ENCODE results near the gene ATXN7L1.

The ATXN7L1 gene

GRCh38 chr7:105639667-105640493 lies 236.5 kb downstream of the ATXN7L1 start:
- DNase-seq = no peak

- DNase-seq = no peak
Measured at GRCh38 chr7:105638902-105639495, 237.4 kb downstream of the ATXN7L1 start.

- DNase-seq = no peak
Measured at GRCh38 chr7:105638334-105638733, 238.1 kb downstream of the ATXN7L1 start.

DNA sequence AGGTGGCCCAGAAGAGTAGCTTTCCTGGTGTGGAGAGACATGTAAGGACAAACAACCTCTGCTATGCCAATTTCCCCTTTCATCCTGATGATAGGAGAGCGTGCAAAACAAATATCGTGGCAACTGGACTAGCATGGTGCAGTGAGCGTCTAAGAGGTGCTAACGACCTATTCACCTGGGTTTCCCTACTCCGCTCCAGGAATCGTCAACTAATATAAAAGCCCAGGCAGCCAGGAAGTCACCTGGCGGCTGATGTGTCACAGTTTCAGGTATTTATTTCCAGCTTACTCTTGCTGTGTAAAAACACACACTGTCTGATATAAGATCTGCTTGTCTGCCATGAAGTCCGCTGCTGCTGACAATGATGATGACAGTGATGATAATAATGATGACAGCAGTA lies 238.6 kb downstream of the ATXN7L1 start:
- DNase-seq = no peak

DNA sequence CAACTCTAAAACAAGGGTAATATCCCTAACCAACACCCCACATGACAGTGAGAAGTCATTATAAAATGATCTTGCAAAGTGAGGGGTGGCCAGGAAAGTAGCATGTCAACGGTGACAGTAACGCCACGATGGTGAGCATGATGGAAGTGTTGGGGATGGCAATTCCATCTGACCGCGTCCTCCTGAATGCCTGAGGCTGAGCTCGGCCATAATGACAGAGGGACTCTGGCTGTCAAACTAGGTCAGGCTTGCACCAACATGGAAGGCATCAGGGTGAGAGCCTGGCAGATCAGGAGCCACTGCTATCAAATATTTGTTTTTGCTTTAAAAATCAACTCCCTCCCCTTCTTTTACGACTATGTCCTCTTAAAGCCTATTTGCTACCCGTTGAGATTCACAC lies 239.4 kb downstream of the ATXN7L1 start:
- DNase-seq = no peak

DNA sequence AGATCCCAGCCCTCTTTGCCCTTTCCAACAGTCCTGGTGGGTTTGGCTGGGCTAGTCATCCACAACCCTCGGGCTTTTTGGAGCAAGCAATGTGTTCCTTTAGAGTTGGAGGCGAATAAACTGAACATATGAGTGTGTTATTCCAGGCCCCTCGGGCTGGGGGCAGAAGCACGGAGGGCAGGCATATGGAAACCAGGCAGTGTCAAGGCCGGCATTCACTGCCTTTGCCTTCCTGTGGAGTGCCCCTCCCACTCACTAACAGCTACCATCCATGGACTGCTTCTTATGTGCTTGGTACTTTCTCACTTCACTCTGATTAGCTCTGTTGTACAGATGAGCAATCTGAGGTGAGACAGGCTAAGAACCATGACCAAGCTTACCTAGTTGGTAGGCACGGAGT lies 241.2 kb downstream of the ATXN7L1 start:
- DNase-seq = no peak

DNA sequence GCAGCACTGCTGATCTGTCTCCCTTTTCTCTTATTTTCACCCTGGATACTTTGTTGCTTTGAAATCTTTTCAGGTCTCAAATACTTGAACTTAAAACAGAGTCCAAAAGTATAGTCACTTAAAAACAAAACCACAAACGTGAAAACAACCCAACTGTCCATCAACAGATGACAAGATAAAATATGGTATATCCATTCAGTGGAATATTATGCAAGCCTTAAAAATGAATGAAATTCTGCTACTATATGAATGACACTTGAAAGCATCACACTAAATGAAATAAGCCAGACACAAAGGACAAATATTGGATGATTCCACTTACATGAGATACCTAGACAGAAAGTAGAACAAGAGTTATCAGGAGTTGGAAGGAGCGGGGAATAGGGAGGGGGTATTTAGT lies 250.4 kb downstream of the ATXN7L1 start:
- DNase-seq = no peak

- no peak for DNase-seq
Measured at GRCh38 chr7:105623906-105624305, 252.5 kb downstream of the ATXN7L1 start.

DNA sequence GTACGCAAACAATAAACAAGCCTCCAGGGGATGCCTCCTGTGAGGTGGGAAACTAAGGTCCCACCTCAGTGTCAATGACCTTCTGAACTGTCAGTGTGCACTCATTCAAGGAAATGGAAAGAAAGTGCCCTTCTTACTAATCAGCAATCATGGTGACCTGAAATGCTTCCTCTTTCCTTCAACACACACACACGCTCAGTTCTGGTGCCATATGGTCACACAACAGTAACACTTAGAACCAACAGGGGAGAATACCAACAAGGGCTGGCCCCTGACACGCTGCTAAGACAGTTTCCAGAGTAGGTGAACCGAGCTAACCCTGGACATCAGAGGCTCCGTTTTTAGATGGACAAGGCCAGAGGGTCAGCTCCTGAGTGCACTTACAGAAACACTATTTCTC lies 253.0 kb downstream of the ATXN7L1 start:
- DNase-seq = no peak

- DNase-seq = no peak
Measured at GRCh38 chr7:105622106-105622731, 254.2 kb downstream of the ATXN7L1 start.

DNA sequence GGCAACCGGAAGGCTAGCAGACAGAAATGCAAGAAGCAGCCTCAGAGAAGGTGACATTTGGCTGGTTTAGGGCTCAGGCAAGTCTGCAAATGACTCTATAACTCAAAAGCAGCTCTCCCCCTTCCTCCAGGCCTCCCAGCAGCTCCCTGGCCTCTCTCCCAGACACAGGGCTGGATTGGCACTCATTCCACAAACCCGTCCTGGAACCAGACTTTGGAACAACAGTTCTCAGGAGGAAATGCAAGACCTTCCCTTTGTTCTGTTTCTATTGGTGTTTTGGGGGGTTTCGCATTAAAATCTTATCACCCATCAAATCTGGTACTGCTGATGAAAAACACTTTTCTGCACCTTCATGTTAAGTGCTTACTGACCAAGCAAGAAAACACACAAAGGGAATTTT lies 254.8 kb downstream of the ATXN7L1 start:
- no peak for DNase-seq

- DNase-seq = no peak
Measured at GRCh38 chr7:105621176-105621575, 255.2 kb downstream of the ATXN7L1 start.

- no peak for DNase-seq
Measured at GRCh38 chr7:105619590-105619989, 256.8 kb downstream of the ATXN7L1 start.

DNA sequence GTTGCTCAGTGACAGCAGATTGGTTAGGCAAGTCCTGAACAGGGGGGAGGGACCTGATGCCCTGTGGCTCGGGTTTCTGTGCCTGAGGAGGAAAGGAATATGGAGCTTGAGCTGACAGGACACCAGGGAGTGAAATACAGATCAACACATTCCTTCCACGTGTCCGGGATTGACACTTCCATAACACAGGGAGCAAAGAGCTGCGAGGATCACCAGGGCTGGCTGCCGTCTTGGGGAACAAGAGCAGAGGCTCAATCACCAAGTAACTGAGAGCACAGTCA lies 258.4 kb downstream of the ATXN7L1 start:
- DNase-seq = no peak

DNA sequence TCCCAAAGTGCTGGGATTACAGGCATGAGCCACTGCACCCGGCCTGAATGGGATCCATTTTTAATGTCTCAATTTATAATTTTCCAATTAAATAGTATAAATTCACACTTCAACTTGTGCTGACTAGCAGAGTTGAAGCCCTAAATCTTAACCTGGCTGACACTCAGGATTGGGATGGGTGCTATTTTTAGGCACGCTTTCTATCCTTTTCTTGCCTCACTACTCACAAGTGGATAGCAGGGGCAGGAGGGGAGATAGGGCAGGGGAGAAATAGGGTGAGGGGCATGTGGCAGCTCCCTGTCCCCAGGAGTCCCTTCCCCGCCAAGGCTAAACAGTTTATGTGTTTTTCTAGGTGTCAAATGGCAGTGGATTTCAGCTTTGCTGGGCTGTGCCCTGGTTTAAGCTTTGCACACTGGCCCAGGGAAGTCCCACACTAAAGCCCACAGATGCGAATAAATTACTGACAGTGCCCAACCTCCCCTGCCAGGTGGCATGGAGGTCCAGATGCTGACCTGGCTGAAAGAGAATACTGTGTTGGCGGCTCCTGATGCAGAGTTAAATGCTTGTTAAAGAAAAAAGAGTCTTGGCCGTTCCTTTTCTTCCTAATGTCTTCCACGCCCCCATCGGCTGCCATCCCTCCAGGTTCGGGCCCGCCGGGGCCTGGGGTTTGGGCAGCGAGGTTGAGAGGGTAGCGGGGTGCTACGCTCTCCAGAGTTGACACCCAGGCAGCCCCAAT lies 259.0 kb downstream of the ATXN7L1 start:
- no peak for DNase-seq

- no peak for DNase-seq
Measured at GRCh38 chr7:105614341-105614840, 262.0 kb downstream of the ATXN7L1 start.

DNA sequence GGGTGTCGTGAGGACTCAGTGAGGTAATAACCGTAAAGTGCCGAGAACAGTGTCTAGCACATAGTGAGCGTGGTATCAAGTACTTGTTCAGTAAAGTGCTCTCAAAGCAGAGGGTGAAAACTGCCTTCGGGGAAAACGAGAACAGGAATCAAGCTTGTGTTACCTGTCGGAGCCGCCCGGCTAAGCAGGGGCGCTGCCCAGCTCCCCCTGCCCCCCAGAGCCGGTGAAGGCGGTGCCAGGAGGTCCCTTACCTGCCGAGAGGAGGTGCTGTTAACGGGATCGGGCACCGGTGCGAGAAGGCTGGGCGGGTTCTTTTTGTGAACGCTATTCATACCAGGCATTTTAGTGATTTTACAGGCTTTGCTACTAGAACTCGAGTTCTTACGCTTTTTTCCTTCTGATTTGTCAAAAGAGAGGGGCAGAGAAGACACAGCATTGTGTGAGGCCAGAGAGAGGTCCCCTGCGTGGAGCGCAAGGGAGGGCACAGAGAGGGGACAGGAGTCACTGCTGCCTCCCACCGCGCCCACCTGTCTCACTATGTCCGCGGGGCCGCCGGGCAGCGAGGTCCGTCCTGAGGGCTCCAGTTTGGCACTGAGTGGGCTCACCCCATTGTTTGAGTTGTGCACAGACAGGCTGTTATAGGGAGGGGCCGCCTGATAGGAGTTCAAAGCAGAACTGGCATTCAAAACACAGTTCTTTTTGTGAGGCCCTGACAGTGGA lies 262.6 kb downstream of the ATXN7L1 start:
- no peak for DNase-seq

DNA sequence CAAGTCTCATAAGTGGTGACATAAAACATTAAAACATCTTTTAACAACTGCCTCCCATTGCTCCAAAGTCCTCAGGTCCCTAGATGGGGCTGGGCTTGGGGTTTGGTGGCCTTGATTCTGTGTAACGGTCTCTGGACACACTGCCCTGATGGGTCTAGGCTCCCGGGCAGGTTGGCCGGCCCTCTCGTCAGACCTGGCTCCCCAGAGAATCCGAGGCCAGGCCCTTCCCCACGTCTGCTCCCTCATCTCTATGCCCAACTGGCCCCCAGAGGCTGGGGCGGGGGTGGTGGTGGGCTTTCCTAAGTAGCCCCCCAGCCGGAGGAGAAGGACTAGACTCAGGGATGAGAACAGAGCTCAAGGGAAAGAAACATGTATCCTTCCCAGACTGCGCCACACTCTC lies 263.6 kb downstream of the ATXN7L1 start:
- DNase-seq = no peak

- no peak for DNase-seq
Measured at GRCh38 chr7:105611856-105612775, 264.3 kb downstream of the ATXN7L1 start.

- no peak for DNase-seq
Measured at GRCh38 chr7:105610165-105610930, 266.1 kb downstream of the ATXN7L1 start.
